GM12892 (cell line): Measurements from ENCODE around the gene WSCD2.

ENCODE experiments used
- POLR2A ChIP-seq: IDR thresholded peaks from 2 replicates; pipeline ENCODE4 v1.6.1; 2011; ENCODE audit warnings: low read depth, low read length, control low read depth
- POLR2AphosphoS5 ChIP-seq: IDR thresholded peaks from 2 replicates; pipeline ENCODE4 v1.6.1; 2011; ENCODE audit warnings: low read depth, low read length, control low read depth
- TAF1 ChIP-seq: IDR thresholded peaks from 2 replicates; pipeline ENCODE4 v1.6.1; 2011; ENCODE audit warnings: low read depth, mild to moderate bottlenecking, control low read depth, low read length, borderline replicate concordance

- TF ChIP-seq TAF1 = no peak
- TF ChIP-seq POLR2AphosphoS5 = no peak
- no peak for TF ChIP-seq POLR2A
Observed at GRCh38 chr12:108090107-108090899, 38.8 kb upstream of the WSCD2 start.
